H9 (cell line): ENCODE data around the gene MDFIC. TPM values are rescaled to one million over a fixed set of nuclear protein-coding genes. Genes with fewer than 3 reads are reported as not detected.

Experiments
- DNase-seq: peaks from one replicate; pipeline ENCODE4 v3.0.0-alpha.2; 2017
- H2AFZ ChIP-seq: one replicate; pipeline ENCODE4 v1.6.1; 2013; ENCODE audit warnings: mild to moderate bottlenecking, low read length, control low read depth, moderate library complexity
- H2AK5ac ChIP-seq: 2 replicates; pipeline ENCODE4 v1.6.1; 2013; ENCODE audit warnings: low read length, control low read depth, mixed read lengths; ENCODE audit not compliant: insufficient read length
- H2BK120ac ChIP-seq: one replicate; pipeline ENCODE4 v1.6.1; 2013; ENCODE audit warnings: low read depth, mild to moderate bottlenecking, low read length, control low read depth, inconsistent platforms; ENCODE audit not compliant: poor library complexity, severe bottlenecking
- H2BK12ac ChIP-seq: 2 replicates; pipeline ENCODE4 v1.6.1; 2013; ENCODE audit warnings: low read length, control low read depth, mixed read lengths, low read depth; ENCODE audit not compliant: insufficient read length
- H2BK15ac ChIP-seq: 2 replicates; pipeline ENCODE4 v1.6.1; 2013; ENCODE audit warnings: low read depth, low read length, control low read depth
- H2BK20ac ChIP-seq: one replicate; pipeline ENCODE4 v1.6.1; 2013; ENCODE audit warnings: low read depth, mild to moderate bottlenecking, low read length, control low read depth, inconsistent platforms; ENCODE audit not compliant: poor library complexity, severe bottlenecking
- H2BK5ac ChIP-seq: 2 replicates; pipeline ENCODE4 v1.6.1; 2013; ENCODE audit warnings: low read length, control low read depth, mixed read lengths; ENCODE audit not compliant: insufficient read length
- H3K14ac ChIP-seq: 2 replicates; pipeline ENCODE4 v1.6.1; 2013; ENCODE audit warnings: low read length, control low read depth; ENCODE audit not compliant: insufficient read depth
- H3K18ac ChIP-seq: 2 replicates; pipeline ENCODE4 v1.6.1; 2013; ENCODE audit warnings: low read depth, mild to moderate bottlenecking, mixed read lengths, low read length, control low read depth; ENCODE audit not compliant: insufficient read length
- H3K23ac ChIP-seq: 2 replicates; pipeline ENCODE4 v1.6.1; 2013; ENCODE audit warnings: low read length, control low read depth, mixed read lengths, low read depth; ENCODE audit not compliant: insufficient read length
- H3K23me2 ChIP-seq: 2 replicates; pipeline ENCODE4 v1.6.1; 2013; ENCODE audit warnings: low read depth, mild to moderate bottlenecking, mixed read lengths, low read length, control low read depth; ENCODE audit not compliant: insufficient read length, poor library complexity, severe bottlenecking
- H3K27ac ChIP-seq: 2 replicates; pipeline ENCODE4 v1.5.1; 2013; ENCODE audit warnings: low read length, control low read depth, mixed read lengths, low read depth; ENCODE audit not compliant: insufficient read length
- H3K27me3 ChIP-seq: 2 replicates; pipeline ENCODE4 v1.6.1; 2013; ENCODE audit warnings: low read length, control low read depth, inconsistent platforms; ENCODE audit not compliant: insufficient read depth
- H3K4ac ChIP-seq: 2 replicates; pipeline ENCODE4 v1.6.1; 2013; ENCODE audit warnings: low read depth, mild to moderate bottlenecking, control low read depth, inconsistent platforms, low read length, moderate library complexity
- H3K4me1 ChIP-seq: 2 replicates; pipeline ENCODE4 v1.6.1; 2013; ENCODE audit warnings: low read length, control low read depth, inconsistent platforms; ENCODE audit not compliant: insufficient read depth
- H3K4me2 ChIP-seq: 2 replicates; pipeline ENCODE4 v1.6.1; 2013; ENCODE audit warnings: low read length, control low read depth, mixed read lengths; ENCODE audit not compliant: insufficient read length, insufficient read depth
- H3K56ac ChIP-seq: 2 replicates; pipeline ENCODE4 v1.6.1; 2013; ENCODE audit warnings: low read depth, mild to moderate bottlenecking, mixed read lengths, low read length, control low read depth; ENCODE audit not compliant: insufficient read length
- H3K79me1 ChIP-seq: 2 replicates; pipeline ENCODE4 v1.6.1; 2013; ENCODE audit warnings: low read depth, mild to moderate bottlenecking, moderate library complexity, low read length, control low read depth, inconsistent platforms; ENCODE audit not compliant: insufficient read depth, poor library complexity, severe bottlenecking
- H3K79me2 ChIP-seq: 2 replicates; pipeline ENCODE4 v1.6.1; 2013; ENCODE audit warnings: low read length, control low read depth, inconsistent platforms; ENCODE audit not compliant: insufficient read depth
- H3K9ac ChIP-seq: 2 replicates; pipeline ENCODE4 v1.6.1; 2013; ENCODE audit warnings: low read length, control low read depth, mixed read lengths; ENCODE audit not compliant: insufficient read length; ENCODE audit errors: extremely low read depth
- H3K9me3 ChIP-seq: one replicate; pipeline ENCODE4 v1.6.1; 2013; ENCODE audit warnings: low read depth, low read length, inconsistent platforms; ENCODE audit not compliant: control insufficient read depth
- H3T11ph ChIP-seq: one replicate; pipeline ENCODE4 v1.6.1; 2013; ENCODE audit warnings: mild to moderate bottlenecking, low read length, control low read depth, inconsistent platforms
- H4K20me1 ChIP-seq: one replicate; pipeline ENCODE4 v1.6.1; 2013; ENCODE audit not compliant: control insufficient read depth, insufficient read length, insufficient read depth
- H4K5ac ChIP-seq: 2 replicates; pipeline ENCODE4 v1.6.1; 2013; ENCODE audit warnings: low read depth, mild to moderate bottlenecking, mixed read lengths, low read length, control low read depth; ENCODE audit not compliant: insufficient read length
- H4K8ac ChIP-seq: replicated peaks from 2 replicates; pipeline ENCODE4 v1.6.1; 2013; ENCODE audit warnings: low read length, control low read depth, mixed read lengths, low read depth; ENCODE audit not compliant: insufficient read length
- H4K91ac ChIP-seq: 2 replicates; pipeline ENCODE4 v1.6.1; 2013; ENCODE audit warnings: low read depth, mild to moderate bottlenecking, moderate library complexity, mixed read lengths, low read length, control low read depth; ENCODE audit not compliant: insufficient read length
- H3K27ac Mint-ChIP-seq, 3 experiments: 2 replicates in 2 of 3; 3 replicates in 1 of 3; pipeline ENCODE4 v1.8.0; 2020 to 2021; ENCODE audit warnings: mixed read lengths in 3 of 3, mild to moderate bottlenecking in 1 of 3, moderate library complexity in 1 of 3
- H3K27me3 Mint-ChIP-seq: 2 replicates; pipeline ENCODE4 v1.8.0; 2021; ENCODE audit warnings: low read depth, mild to moderate bottlenecking, moderate library complexity, mixed read lengths
- H3K36me3 Mint-ChIP-seq, 3 experiments: 2 replicates in 2 of 3; 3 replicates in 1 of 3; pipeline ENCODE4 v1.8.0; 2020 to 2021; ENCODE audit warnings: low read depth in 3 of 3, mixed read lengths in 3 of 3; ENCODE audit not compliant: insufficient read depth in 1 of 3
- H3K4me1 Mint-ChIP-seq, 2 experiments: 2 replicates each; pipeline ENCODE4 v1.8.0; 2020; ENCODE audit warnings: mixed read lengths in 2 of 2
- H3K4me3 Mint-ChIP-seq, 2 experiments: 2 replicates in 1 of 2; 3 replicates in 1 of 2; pipeline ENCODE4 v1.8.0; 2020 to 2021; ENCODE audit warnings: mild to moderate bottlenecking in 2 of 2, mixed read lengths in 2 of 2, moderate library complexity in 1 of 2
- H3K9me3 Mint-ChIP-seq, 2 experiments: 2 replicates in 1 of 2; 3 replicates in 1 of 2; pipeline ENCODE4 v1.8.0; 2020; ENCODE audit warnings: mild to moderate bottlenecking in 2 of 2, mixed read lengths in 2 of 2, moderate library complexity in 1 of 2
- CTCF ChIP-seq: fragments of 200-600 bp; sonication (generic); conservative IDR thresholded peaks from 3 replicates; pipeline ENCODE4 v1.8.0; 2021; ENCODE audit warnings: antibody characterized with exemption, mild to moderate bottlenecking
- total RNA-seq: library from RNA; stranded (reverse); gene quantifications from 2 replicates; pipeline ENCODE4 v1.2.1, GENCODE V29; 2021

MDFIC gene
- total RNA-seq, 1 experiment from 2014 or later: 2.0 TPM

GRCh38 chr7:114934713-114935112 lies 12.8 kb downstream of the MDFIC start:
- Histone ChIP-seq H3K56ac (no peak overlapping the region), H3K23me2 (no peaks in the 10 kb centered on the region), H4K8ac (no peak overlapping the region), H3K9ac (no peak overlapping the region), H3K27me3 (no peaks in the 10 kb centered on the region), H2BK5ac (no peak overlapping the region), H3T11ph (no peak overlapping the region), H3K79me2 (no peaks in the 10 kb centered on the region), H4K5ac (no peak overlapping the region), H4K20me1 (no peaks in the 10 kb centered on the region), H3K18ac (no peak overlapping the region), H2BK15ac (no peak overlapping the region), H4K91ac (no peak overlapping the region), H3K14ac (no peak overlapping the region), H3K9me3 (no peaks in the 10 kb centered on the region), H3K4me2 (no peak overlapping the region), H3K4me1 (no peaks in the 10 kb centered on the region; the same call in 1 of the 2 replicates), H2AK5ac (no peak overlapping the region), H2BK12ac (no peak overlapping the region), H2AFZ (no peak overlapping the region), H3K4ac (no peak overlapping the region), H2BK120ac (no peak overlapping the region), H3K23ac (no peak overlapping the region), H2BK20ac (no peak overlapping the region), H3K79me1 (no peaks in the 10 kb centered on the region), H3K27ac (no peak overlapping the region)
- Mint-ChIP-seq H3K9me3 (no peaks in the 10 kb centered on the region), H3K27ac (no peak overlapping the region), H3K4me3 (no peak overlapping the region), H3K4me1 (peaks cover 0 to 5% of the 10 kb centered on the region in 2 experiments; a peak in 1 of 4 replicates), H3K36me3 (no peaks in the 10 kb centered on the region; a peak in 1 of 7 replicates), H3K27me3 (no peaks in the 10 kb centered on the region)
- no peak for DNase-seq
- TF ChIP-seq CTCF: no peak
